Upper lobe of right lung (tissue), 1 donor: ENCODE measurements around the gene ZNF575. TPM values are rescaled to one million over a fixed set of nuclear protein-coding genes. Genes with fewer than 3 reads are reported as not detected.

Experiments used
- ATAC-seq: fragments of 200-7000 bp; cut with Tn5 transposase; one replicate; pipeline ENCODE4 v1.9.1; 2020; ENCODE audit warnings: mild to moderate bottlenecking, moderate library complexity
- DNase-seq: peaks from one replicate; pipeline ENCODE4 v3.0.0-alpha.2; 2020
- H3K27ac ChIP-seq: fragments of 200-600 bp; one replicate; pipeline ENCODE4 v1.8.0; 2022
- H3K27me3 ChIP-seq: fragments of 200-600 bp; one replicate; pipeline ENCODE4 v1.8.0; 2022; ENCODE audit warnings: mild to moderate bottlenecking
- H3K36me3 ChIP-seq: fragments of 200-600 bp; one replicate; pipeline ENCODE4 v1.8.0; 2022
- H3K4me1 ChIP-seq: fragments of 200-600 bp; one replicate; pipeline ENCODE4 v1.8.0; 2022
- H3K4me3 ChIP-seq: fragments of 200-600 bp; one replicate; pipeline ENCODE4 v1.8.0; 2022; ENCODE audit warnings: mild to moderate bottlenecking
- H3K9me3 ChIP-seq: fragments of 200-600 bp; one replicate; pipeline ENCODE4 v1.8.0; 2022
- intact Hi-C: fragments of 100-400 bp; cut with DNase I; formaldehyde crosslinking; loops from one replicate; pipeline ENCODE4 v1.11.0; 2022
- total RNA-seq: library from RNA; stranded (reverse); fragmentation: NEBNext Ultra II Directional; extraction: Animal tissue kit (Norgen Biotek cat#: 25700); gene quantifications from one replicate; pipeline ENCODE4 v1.2.1, GENCODE V29; 2021
- TF ChIP-seq, protein P1 (sequence below): fragments of 200-600 bp; IDR thresholded peaks from one replicate; pipeline ENCODE4 v1.8.0; 2022; ENCODE audit warnings: antibody characterized with exemption
- donor health status: DM: no; HTN: yes; CAD: no; lungs with severe emphysema.

ZNF575 gene
- total RNA-seq, 1 donor from 2014 or later = 2.3 TPM

DNA sequence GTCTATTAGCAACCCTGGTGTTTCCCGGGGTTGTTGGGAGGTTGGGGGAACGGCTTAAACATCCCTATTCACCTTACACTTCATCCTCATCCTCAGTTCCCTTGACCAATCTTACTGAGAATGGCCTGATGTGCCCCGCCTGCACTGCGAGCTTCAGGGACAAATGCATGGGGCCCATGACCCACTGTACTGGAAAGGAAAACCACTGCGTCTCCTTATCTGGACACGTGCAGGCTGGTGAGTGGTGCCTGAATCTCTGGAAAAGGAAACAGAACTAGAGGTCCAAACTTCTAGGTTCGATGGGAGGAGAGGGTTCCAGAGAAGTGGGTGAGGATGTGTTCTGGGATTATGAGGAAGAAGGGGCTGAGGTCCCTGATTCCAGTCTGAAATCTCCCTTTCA, 48.5 kb downstream of the ZNF575 start:
- H3K4me3 ChIP-seq = peak overlapping the region; percentile 52
- TF ChIP-seq, protein P1, sequence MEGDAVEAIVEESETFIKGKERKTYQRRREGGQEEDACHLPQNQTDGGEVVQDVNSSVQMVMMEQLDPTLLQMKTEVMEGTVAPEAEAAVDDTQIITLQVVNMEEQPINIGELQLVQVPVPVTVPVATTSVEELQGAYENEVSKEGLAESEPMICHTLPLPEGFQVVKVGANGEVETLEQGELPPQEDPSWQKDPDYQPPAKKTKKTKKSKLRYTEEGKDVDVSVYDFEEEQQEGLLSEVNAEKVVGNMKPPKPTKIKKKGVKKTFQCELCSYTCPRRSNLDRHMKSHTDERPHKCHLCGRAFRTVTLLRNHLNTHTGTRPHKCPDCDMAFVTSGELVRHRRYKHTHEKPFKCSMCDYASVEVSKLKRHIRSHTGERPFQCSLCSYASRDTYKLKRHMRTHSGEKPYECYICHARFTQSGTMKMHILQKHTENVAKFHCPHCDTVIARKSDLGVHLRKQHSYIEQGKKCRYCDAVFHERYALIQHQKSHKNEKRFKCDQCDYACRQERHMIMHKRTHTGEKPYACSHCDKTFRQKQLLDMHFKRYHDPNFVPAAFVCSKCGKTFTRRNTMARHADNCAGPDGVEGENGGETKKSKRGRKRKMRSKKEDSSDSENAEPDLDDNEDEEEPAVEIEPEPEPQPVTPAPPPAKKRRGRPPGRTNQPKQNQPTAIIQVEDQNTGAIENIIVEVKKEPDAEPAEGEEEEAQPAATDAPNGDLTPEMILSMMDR = no peak
- H3K4me1 ChIP-seq = peaks cover 4% of the 10 kb centered on the region
- no peaks in the 10 kb centered on the region for H3K9me3 ChIP-seq
- H3K27me3 ChIP-seq = no peaks in the 10 kb centered on the region
- intact Hi-C loops = no loop called here
- no peaks in the 10 kb centered on the region for H3K36me3 ChIP-seq
- H3K27ac ChIP-seq = peak overlapping the region; percentile 55
- ATAC-seq = no peak
- DNase-seq = no peak

DNA sequence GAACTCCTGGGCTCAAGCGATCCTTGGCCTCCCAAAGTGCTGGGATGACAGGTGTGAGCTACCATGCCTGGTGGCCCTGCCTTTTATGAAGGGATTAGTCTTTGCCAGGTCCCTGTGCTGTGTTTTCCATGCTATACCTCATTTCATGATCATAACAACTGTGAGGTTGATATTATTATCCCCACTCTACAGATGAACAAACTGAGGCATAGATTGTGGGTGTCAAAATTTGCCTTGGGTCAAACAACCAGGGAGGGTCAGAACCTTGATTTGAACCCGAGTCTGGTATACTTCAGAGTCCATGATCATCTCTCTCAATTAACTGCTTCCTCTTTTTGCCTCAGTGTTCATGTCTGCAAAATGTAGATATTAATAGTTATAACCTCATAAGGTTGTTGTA, 49.5 kb downstream of the ZNF575 start:
- DNase-seq (no peak), ATAC-seq (no peak)
- Histone ChIP-seq H3K27me3 (no peaks in the 10 kb centered on the region), H3K27ac (no peak overlapping the region), H3K4me1 (peaks cover 4% of the 10 kb centered on the region), H3K4me3 (no peak overlapping the region), H3K36me3 (no peaks in the 10 kb centered on the region), H3K9me3 (no peaks in the 10 kb centered on the region)
- intact Hi-C loops = no loop called here
- TF ChIP-seq, protein P1 = no peak

DNA sequence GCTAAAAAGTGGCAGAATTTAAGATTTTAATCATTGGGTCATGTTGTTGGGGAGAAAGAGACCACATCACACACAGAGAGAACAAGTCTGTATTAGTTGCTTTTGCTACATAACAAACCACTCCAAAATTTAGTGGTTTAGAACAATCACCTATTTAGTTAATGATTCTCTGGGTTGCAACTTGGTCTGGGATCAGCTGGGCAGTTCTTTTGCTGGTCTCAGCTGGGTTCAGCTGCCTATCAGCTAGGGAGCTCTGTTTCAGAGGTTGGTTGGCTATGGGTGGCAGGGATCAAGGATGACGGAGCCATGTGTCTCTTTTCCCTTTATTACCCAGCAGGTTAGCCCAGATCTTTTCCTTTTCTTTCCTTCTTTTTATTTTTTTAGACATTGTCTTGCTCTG, 51.5 kb downstream of the ZNF575 start:
- TF ChIP-seq, protein P1 = no peak
- ATAC-seq (no peak), DNase-seq (no peak)
- intact Hi-C loops = no loop called here
- no peak overlapping the region for H3K4me3 ChIP-seq
- no peaks in the 10 kb centered on the region for H3K9me3 ChIP-seq
- no peaks in the 10 kb centered on the region for H3K27me3 ChIP-seq
- no peak overlapping the region for H3K27ac ChIP-seq
- peaks cover 4% of the 10 kb centered on the region for H3K4me1 ChIP-seq
- H3K36me3 ChIP-seq = no peaks in the 10 kb centered on the region

Other genes with a start within 250 kb of the ZNF575 start
- gene CD177, start 179.5 kb upstream of the ZNF575 start, total RNA-seq = 3.1 TPM
- gene TEX101, start 118.3 kb upstream of the ZNF575 start, total RNA-seq = not detected
- gene LYPD3, start 67.6 kb upstream of the ZNF575 start, total RNA-seq = 0.75 TPM
- 9.1 TPM for gene PHLDB3, start 28.4 kb upstream of the ZNF575 start, total RNA-seq
- 34.6 TPM for gene ETHE1, start 6.0 kb upstream of the ZNF575 start, total RNA-seq
- 23.8 TPM for gene XRCC1, start 42.3 kb downstream of the ZNF575 start, total RNA-seq
- gene PINLYP, start 42.6 kb downstream of the ZNF575 start, total RNA-seq = 4.7 TPM
- gene IRGQ, start 62.9 kb downstream of the ZNF575 start, total RNA-seq = 23.2 TPM
- gene ZNF576, start 63.4 kb downstream of the ZNF575 start, total RNA-seq = 16.6 TPM
- gene SRRM5, start 78.9 kb downstream of the ZNF575 start, total RNA-seq = 0.29 TPM
- 27.1 TPM for gene ZNF428, start 86.4 kb downstream of the ZNF575 start, total RNA-seq
- 8.7 TPM for gene CADM4, start 106.7 kb downstream of the ZNF575 start, total RNA-seq
- gene PLAUR, start 137.0 kb downstream of the ZNF575 start, total RNA-seq = 97.2 TPM
- not detected for gene IRGC, start 182.9 kb downstream of the ZNF575 start, total RNA-seq
- 44.7 TPM for gene SMG9, start 221.8 kb downstream of the ZNF575 start, total RNA-seq
- gene KCNN4, start 247.8 kb downstream of the ZNF575 start, total RNA-seq = 7.3 TPM